K562 (cell line): ENCODE results near the gene GADD45GIP1. TPM values are rescaled to one million over a fixed set of nuclear protein-coding genes. Genes with fewer than 3 reads are reported as not detected.

Experiments used
- ADNP ChIP-seq: fragments of 200-800 bp; sonication (Bioruptor generic); IDR thresholded peaks from 2 replicates; pipeline ENCODE4 v1.6.1; 2016; ENCODE audit warnings: missing genetic modification characterization, missing compliant biosample characterization
- BHLHE40 ChIP-seq: IDR thresholded peaks from 2 replicates; pipeline ENCODE4 v1.6.1; 2011; ENCODE audit warnings: low read length, improper control_type of control experiment
- CREB1 ChIP-seq, 2 experiments: sonication (generic) in 1 of 2; formaldehyde crosslinking in 1 of 2; IDR thresholded peaks; 2 replicates each; pipeline versions ENCODE4 v1.6.1 to v1.8.0; 2012 to 2022; ENCODE audit warnings: inconsistent platforms in 1 of 2, mild to moderate bottlenecking in 1 of 2, missing genetic modification reagents in 1 of 2, moderate library complexity in 1 of 2
- EGR1 ChIP-seq: fragments of 450-650 bp; conservative IDR thresholded peaks from 2 replicates; pipeline ENCODE4 v1.6.1; 2017; ENCODE audit warnings: mild to moderate bottlenecking
- FOXK1 ChIP-seq: sonication (generic); formaldehyde crosslinking; IDR thresholded peaks from 2 replicates; pipeline ENCODE4 v1.8.0; 2022; ENCODE audit warnings: missing genetic modification reagents, mild to moderate bottlenecking, borderline replicate concordance
- HES1 ChIP-seq: fragments of 450-650 bp; IDR thresholded peaks from 2 replicates; pipeline ENCODE4 v1.6.1; 2016; ENCODE audit warnings: low read depth, mild to moderate bottlenecking, moderate library complexity
- LCOR ChIP-seq: sonication (generic); formaldehyde crosslinking; IDR thresholded peaks from 2 replicates; pipeline ENCODE4 v1.8.0; 2022; ENCODE audit warnings: mild to moderate bottlenecking, missing genetic modification reagents
- LEF1 ChIP-seq: fragments of 450-650 bp; IDR thresholded peaks from 2 replicates; pipeline ENCODE4 v1.6.1; 2016; ENCODE audit warnings: mild to moderate bottlenecking
- NRF1 ChIP-seq, 2 experiments: fragments of 450-650 bp; IDR thresholded peaks in 1 of 2; conservative IDR thresholded peaks in 1 of 2; 2 replicates each; pipeline ENCODE4 v1.6.1; 2014; ENCODE audit warnings: mild to moderate bottlenecking in 2 of 2
- POLR2H ChIP-seq: IDR thresholded peaks from 2 replicates; pipeline ENCODE4 v1.6.1; 2016; ENCODE audit warnings: missing genetic modification characterization, low read depth, mild to moderate bottlenecking, control low read depth, missing compliant biosample characterization, moderate library complexity
- SIN3A ChIP-seq, 2 experiments: fragments of 150-350 bp in 1 of 2; IDR thresholded peaks; 2 replicates each; pipeline ENCODE4 v1.6.1; 2011 to 2016; ENCODE audit warnings: borderline replicate concordance in 2 of 2, low read depth in 2 of 2, low read length in 2 of 2, mild to moderate bottlenecking in 2 of 2, moderate library complexity in 2 of 2; ENCODE audit not compliant: control insufficient read depth in 1 of 2
- SIRT6 ChIP-seq: IDR thresholded peaks from one replicate; pipeline ENCODE4 v1.6.1; 2012; ENCODE audit warnings: low read depth, mild to moderate bottlenecking, control low read depth, inconsistent platforms, low read length, moderate library complexity
- THRAP3 ChIP-seq: fragments of 450-650 bp; IDR thresholded peaks from 2 replicates; pipeline ENCODE4 v1.6.1; 2016; ENCODE audit warnings: mild to moderate bottlenecking, inconsistent platforms, borderline replicate concordance
- TSC22D4 ChIP-seq: fragments of 450-650 bp; IDR thresholded peaks from 2 replicates; pipeline ENCODE4 v1.6.1; 2016; ENCODE audit warnings: missing genetic modification characterization, missing biosample characterization, control low read depth
- XRCC4 ChIP-seq: IDR thresholded peaks from one replicate; pipeline ENCODE4 v1.6.1; 2011; ENCODE audit not compliant: insufficient read depth, insufficient read length; ENCODE audit errors: extremely low read depth
- ZKSCAN3 ChIP-seq: fragments of 250-450 bp; sonication (Bioruptor Pico); IDR thresholded peaks from 2 replicates; pipeline ENCODE4 v1.4.0; 2020
- ZNF239 ChIP-seq: fragments of 250-450 bp; sonication (Bioruptor Pico); IDR thresholded peaks from 2 replicates; pipeline ENCODE4 v1.4.0; 2020; ENCODE audit warnings: mild to moderate bottlenecking
- ZNF41 ChIP-seq: fragments of 250-450 bp; sonication (Bioruptor Pico); conservative IDR thresholded peaks from 2 replicates; pipeline ENCODE4 v1.4.0; 2020; ENCODE audit warnings: mild to moderate bottlenecking
- polyA plus RNA-seq, 8 experiments: library from polyadenylated mRNA; depleted of rRNA in 4 of 8; stranded (reverse) in 5 of 8; unstranded in 3 of 8; fragments of >200 nt; fragmentation: Nextera tagmentation in 2 of 8; fragmentation: Illumina TruSeq in 1 of 8; extraction: Ambion mirVana in 2 of 8; extraction: Trizol in 1 of 8; gene quantifications; 2 replicates each; pipeline versions ENCODE4 v1.2.1 to v1.2.3, GENCODE V29; 2011 to 2014; ENCODE audit warnings: inconsistent platforms in 1 of 8, missing spikeins in 1 of 8
- total RNA-seq, 7 experiments: library from RNA; depleted of rRNA in 6 of 7; stranded (reverse); fragments of >200 nt in 6 of 7; fragmentation: Illumina TruSeq in 2 of 7; extraction: Trizol in 2 of 7; gene quantifications; 2 replicates each; pipeline versions ENCODE4 v1.2.1 to v1.2.3, GENCODE V29; 2011 to 2021; ENCODE audit warnings: low replicate concordance in 1 of 7
- TF ChIP-seq, protein P1 (sequence below): fragments of 150-350 bp; conservative IDR thresholded peaks from 2 replicates; pipeline ENCODE4 v1.6.1; 2014; ENCODE audit warnings: low read length
- TF ChIP-seq, protein P2 (sequence below): fragments of 450-650 bp; IDR thresholded peaks from 2 replicates; pipeline ENCODE4 v1.7.0; 2016; ENCODE audit warnings: borderline replicate concordance
- TF ChIP-seq, protein P3 (sequence below): fragments of 450-650 bp; conservative IDR thresholded peaks from 2 replicates; pipeline ENCODE4 v1.6.1; 2016; ENCODE audit warnings: missing genetic modification characterization, low read depth, mild to moderate bottlenecking, control low read depth, missing compliant biosample characterization

The GADD45GIP1 gene
- total and polyA plus RNA-seq, 9 of the 15 experiments (the other 6 are each of a cell fraction or from before 2014, with no cell fraction given): 5.1 to 161 (median 29.2) TPM

GRCh38 chr19:12933287-12934072, 23.5 kb downstream of the GADD45GIP1 start, which contains the start of gene FARSA (continued):
- TF ChIP-seq ZNF239 (CRISPR knock-in tag): no peak
- TF ChIP-seq LEF1: no peak
- TF ChIP-seq THRAP3: no peak
- TF ChIP-seq XRCC4: no peak
- TF ChIP-seq, protein P1, sequence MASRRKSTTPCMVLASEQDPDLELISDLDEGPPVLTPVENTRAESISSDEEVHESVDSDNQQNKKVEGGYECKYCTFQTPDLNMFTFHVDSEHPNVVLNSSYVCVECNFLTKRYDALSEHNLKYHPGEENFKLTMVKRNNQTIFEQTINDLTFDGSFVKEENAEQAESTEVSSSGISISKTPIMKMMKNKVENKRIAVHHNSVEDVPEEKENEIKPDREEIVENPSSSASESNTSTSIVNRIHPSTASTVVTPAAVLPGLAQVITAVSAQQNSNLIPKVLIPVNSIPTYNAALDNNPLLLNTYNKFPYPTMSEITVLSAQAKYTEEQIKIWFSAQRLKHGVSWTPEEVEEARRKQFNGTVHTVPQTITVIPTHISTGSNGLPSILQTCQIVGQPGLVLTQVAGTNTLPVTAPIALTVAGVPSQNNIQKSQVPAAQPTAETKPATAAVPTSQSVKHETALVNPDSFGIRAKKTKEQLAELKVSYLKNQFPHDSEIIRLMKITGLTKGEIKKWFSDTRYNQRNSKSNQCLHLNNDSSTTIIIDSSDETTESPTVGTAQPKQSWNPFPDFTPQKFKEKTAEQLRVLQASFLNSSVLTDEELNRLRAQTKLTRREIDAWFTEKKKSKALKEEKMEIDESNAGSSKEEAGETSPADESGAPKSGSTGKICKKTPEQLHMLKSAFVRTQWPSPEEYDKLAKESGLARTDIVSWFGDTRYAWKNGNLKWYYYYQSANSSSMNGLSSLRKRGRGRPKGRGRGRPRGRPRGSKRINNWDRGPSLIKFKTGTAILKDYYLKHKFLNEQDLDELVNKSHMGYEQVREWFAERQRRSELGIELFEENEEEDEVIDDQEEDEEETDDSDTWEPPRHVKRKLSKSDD: no peak
- TF ChIP-seq, protein P2, sequence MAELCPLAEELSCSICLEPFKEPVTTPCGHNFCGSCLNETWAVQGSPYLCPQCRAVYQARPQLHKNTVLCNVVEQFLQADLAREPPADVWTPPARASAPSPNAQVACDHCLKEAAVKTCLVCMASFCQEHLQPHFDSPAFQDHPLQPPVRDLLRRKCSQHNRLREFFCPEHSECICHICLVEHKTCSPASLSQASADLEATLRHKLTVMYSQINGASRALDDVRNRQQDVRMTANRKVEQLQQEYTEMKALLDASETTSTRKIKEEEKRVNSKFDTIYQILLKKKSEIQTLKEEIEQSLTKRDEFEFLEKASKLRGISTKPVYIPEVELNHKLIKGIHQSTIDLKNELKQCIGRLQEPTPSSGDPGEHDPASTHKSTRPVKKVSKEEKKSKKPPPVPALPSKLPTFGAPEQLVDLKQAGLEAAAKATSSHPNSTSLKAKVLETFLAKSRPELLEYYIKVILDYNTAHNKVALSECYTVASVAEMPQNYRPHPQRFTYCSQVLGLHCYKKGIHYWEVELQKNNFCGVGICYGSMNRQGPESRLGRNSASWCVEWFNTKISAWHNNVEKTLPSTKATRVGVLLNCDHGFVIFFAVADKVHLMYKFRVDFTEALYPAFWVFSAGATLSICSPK: no peak
- TF ChIP-seq SIN3A (IDR thresholded peaks at IDR 0.05; ENCODE audit: borderline replicate concordance in 2 of 2, control insufficient read depth in 1 of 2, low read depth in 2 of 2, low read length in 2 of 2): peak; percentile 91 to 92; a peak in 3 of 4 replicates
- TF ChIP-seq BHLHE40: peak; percentile 15
- no peak for TF ChIP-seq SIRT6
- peak; percentile 72 for TF ChIP-seq POLR2H
- no peak for TF ChIP-seq ADNP
- peak; percentile 60; the same call in 1 of the 2 replicates for TF ChIP-seq LCOR (CRISPR knock-in tag)
- TF ChIP-seq ZNF41 (CRISPR knock-in tag): no peak
- no peak for TF ChIP-seq TSC22D4 (tag)
- peak; percentile 4 to 51; a peak in 2 of 4 replicates for TF ChIP-seq NRF1 (conservative IDR thresholded peaks at IDR 0.05 in 1 of 2, IDR thresholded peaks at IDR 0.05 in 1 of 2)
- TF ChIP-seq FOXK1 (CRISPR knock-in tag): peak; percentile 8; the same call in 1 of the 2 replicates
- no peak for TF ChIP-seq HES1
- TF ChIP-seq, protein P3, sequence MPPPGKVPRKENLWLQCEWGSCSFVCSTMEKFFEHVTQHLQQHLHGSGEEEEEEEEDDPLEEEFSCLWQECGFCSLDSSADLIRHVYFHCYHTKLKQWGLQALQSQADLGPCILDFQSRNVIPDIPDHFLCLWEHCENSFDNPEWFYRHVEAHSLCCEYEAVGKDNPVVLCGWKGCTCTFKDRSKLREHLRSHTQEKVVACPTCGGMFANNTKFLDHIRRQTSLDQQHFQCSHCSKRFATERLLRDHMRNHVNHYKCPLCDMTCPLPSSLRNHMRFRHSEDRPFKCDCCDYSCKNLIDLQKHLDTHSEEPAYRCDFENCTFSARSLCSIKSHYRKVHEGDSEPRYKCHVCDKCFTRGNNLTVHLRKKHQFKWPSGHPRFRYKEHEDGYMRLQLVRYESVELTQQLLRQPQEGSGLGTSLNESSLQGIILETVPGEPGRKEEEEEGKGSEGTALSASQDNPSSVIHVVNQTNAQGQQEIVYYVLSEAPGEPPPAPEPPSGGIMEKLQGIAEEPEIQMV: no peak
- TF ChIP-seq EGR1: no peak
- TF ChIP-seq CREB1 (IDR thresholded peaks at IDR 0.05): 0 out of 2 replicates have a peak, but pooled peaks have one; percentile 10
- peak; percentile 62 for TF ChIP-seq CREB1 (CRISPR knock-in tag; IDR thresholded peaks at IDR 0.05)
- no peak for TF ChIP-seq ZKSCAN3 (CRISPR knock-in tag)
